Liver (tissue), 3 donors: ENCODE results near the gene INTS1.
"Not testable (repeated sequence)": the region's sequence is repeated elsewhere in the genome, so short reads cannot be mapped to it uniquely, and the experiment has no call there.

Experiments
- CTCF ChIP-seq: fragments of 150-350 bp; IDR thresholded peaks from 2 replicates; pipeline ENCODE4 v1.5.1; 2017; ENCODE audit warnings: improper control_type of control experiment, low read depth, low read length; ENCODE audit not compliant: missing input control
- RAD21 ChIP-seq, 2 donors: IDR thresholded peaks; 2 replicates each; pipeline ENCODE4 v1.6.1; 2016; ENCODE audit warnings: antibody characterized with exemption in 2 of 2, mild to moderate bottlenecking in 2 of 2
- TF ChIP-seq, protein P1 (sequence below): IDR thresholded peaks from 2 replicates; pipeline ENCODE4 v1.6.1; 2016; ENCODE audit warnings: antibody characterized with exemption
- donor health status: healthy.
- donor health status: healthy.

DNA sequence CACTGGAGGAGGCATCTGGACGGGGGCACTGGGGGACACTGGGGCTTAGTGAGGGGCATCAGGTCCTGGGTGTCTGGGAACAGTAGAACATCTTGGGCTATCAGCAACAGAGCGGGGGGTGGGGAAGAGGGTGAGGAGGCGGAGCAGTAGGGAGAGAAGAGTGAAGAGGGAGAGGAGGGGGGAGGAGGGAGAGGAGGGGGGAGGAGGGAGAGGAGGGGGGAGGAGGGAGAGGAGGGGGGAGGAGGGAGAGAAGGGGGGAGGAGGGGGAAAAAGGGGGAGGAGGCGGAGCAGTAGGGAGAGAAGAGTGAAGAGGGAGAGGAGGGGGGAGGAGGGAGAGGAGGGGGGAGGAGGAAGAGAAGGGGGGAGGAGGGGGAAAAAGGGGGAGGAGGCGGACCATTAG is 58.2 kb downstream of the INTS1 start:
- not testable (repeated sequence) for TF ChIP-seq CTCF; RAD21 (IDR thresholded peaks at IDR 0.05)
- TF ChIP-seq, protein P1, sequence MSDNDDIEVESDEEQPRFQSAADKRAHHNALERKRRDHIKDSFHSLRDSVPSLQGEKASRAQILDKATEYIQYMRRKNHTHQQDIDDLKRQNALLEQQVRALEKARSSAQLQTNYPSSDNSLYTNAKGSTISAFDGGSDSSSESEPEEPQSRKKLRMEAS, result not testable (repeated sequence)
